Stomach smooth muscle (tissue), 2 donors: ENCODE data around the gene DENND2D.
"Not testable (repeated sequence)": the region's sequence is repeated elsewhere in the genome, so short reads cannot be mapped to it uniquely, and the experiment has no call there.

Experiments
- H3K27ac ChIP-seq: one replicate; pipeline ENCODE4 v1.7.0; 2013; ENCODE audit warnings: mild to moderate bottlenecking, low read length, inconsistent platforms
- H3K27me3 ChIP-seq, 2 donors: one replicate each; pipeline ENCODE4 v1.7.0; 2013; ENCODE audit warnings: low read length in 2 of 2; ENCODE audit not compliant: insufficient read depth in 2 of 2, control insufficient read depth in 1 of 2
- H3K36me3 ChIP-seq, 2 donors: one replicate each; pipeline ENCODE4 v1.7.0; 2013; ENCODE audit warnings: low read length in 2 of 2; ENCODE audit not compliant: control insufficient read depth in 2 of 2, insufficient read depth in 2 of 2
- H3K4me1 ChIP-seq: one replicate; pipeline ENCODE4 v1.7.0; 2013; ENCODE audit warnings: low read length; ENCODE audit not compliant: control insufficient read depth, insufficient read depth
- H3K4me3 ChIP-seq, 2 donors: one replicate each; pipeline ENCODE4 v1.7.0; 2013; ENCODE audit warnings: low read length in 2 of 2
- H3K9ac ChIP-seq, 2 donors: one replicate each; pipeline ENCODE4 v1.7.0; 2013; ENCODE audit warnings: low read length in 2 of 2, mild to moderate bottlenecking in 1 of 2
- H3K9me3 ChIP-seq, 2 donors: one replicate each; pipeline ENCODE4 v1.7.0; 2013; ENCODE audit warnings: low read length in 2 of 2; ENCODE audit not compliant: control insufficient read depth in 2 of 2
- donor health status: healthy.
- donor health status: Pancreatic carcinoma.

Gene DENND2D

DNA sequence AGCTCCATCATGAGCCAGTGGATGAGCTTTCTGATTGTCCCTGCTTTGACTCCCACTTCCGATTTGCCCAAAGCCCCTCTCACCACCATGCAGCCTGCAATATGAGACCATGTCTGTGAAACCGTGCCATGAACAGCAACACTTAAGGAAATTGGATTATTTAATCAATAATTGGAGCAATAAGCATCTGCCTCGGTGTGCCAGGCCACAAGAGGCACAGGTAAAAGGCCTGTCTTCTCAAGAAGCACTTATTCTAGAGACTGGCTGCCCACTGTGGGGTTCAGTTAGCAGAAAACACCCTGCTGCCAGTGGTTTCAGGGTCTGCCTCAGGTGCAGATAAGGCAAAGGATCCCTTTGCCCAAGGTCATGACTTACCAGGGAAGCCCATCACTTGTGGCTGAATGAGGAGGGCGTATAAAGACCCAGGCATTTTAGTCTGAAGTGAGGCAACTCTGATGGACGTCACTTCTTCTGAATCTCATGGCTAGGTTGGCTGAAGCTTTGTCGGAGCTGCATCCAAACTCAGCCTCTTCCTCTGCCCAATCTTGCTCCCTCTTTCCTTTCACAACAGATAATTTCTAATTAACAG is 19.9 kb upstream of the DENND2D start:
- Histone ChIP-seq H3K27me3 (peaks cover 0 to 3% of the 10 kb centered on the region in 2 donors), H3K36me3 (no peaks in the 10 kb centered on the region), H3K9me3 (no peaks in the 10 kb centered on the region), H3K27ac (no peak overlapping the region), H3K4me1 (no peaks in the 10 kb centered on the region), H3K4me3 (no peak overlapping the region), H3K9ac (no peak overlapping the region)

GRCh38 chr1:111219557-111220286 is 19.3 kb upstream of the DENND2D start:
- H3K9ac ChIP-seq = no peak overlapping the region
- no peaks in the 10 kb centered on the region for H3K4me1 ChIP-seq
- no peak overlapping the region for H3K4me3 ChIP-seq
- no peak overlapping the region for H3K27ac ChIP-seq
- no peaks in the 10 kb centered on the region for H3K9me3 ChIP-seq
- peaks cover 0 to 6% of the 10 kb centered on the region in 2 donors for H3K27me3 ChIP-seq
- no peaks in the 10 kb centered on the region for H3K36me3 ChIP-seq

- Histone ChIP-seq H3K27me3 (peaks cover 0 to 8% of the 10 kb centered on the region in 2 donors), H3K9ac (no peak overlapping the region), H3K36me3 (no peaks in the 10 kb centered on the region), H3K9me3 (no peaks in the 10 kb centered on the region), H3K27ac (no peak overlapping the region), H3K4me1 (no peaks in the 10 kb centered on the region), H3K4me3 (no peak overlapping the region)
Observed at GRCh38 chr1:111218701-111219556, 18.5 kb upstream of the DENND2D start.

GRCh38 chr1:111217183-111217910 is 16.9 kb upstream of the DENND2D start:
- H3K9me3 ChIP-seq = no peaks in the 10 kb centered on the region
- no peak overlapping the region for H3K27ac ChIP-seq
- H3K9ac ChIP-seq = no peak overlapping the region
- no peak overlapping the region for H3K4me3 ChIP-seq
- no peaks in the 10 kb centered on the region for H3K36me3 ChIP-seq
- peaks cover 0 to 8% of the 10 kb centered on the region in 2 donors for H3K27me3 ChIP-seq
- H3K4me1 ChIP-seq = no peaks in the 10 kb centered on the region

GRCh38 chr1:111216751-111217150 is 16.3 kb upstream of the DENND2D start:
- H3K36me3 ChIP-seq = no peaks in the 10 kb centered on the region
- H3K4me3 ChIP-seq = no peak overlapping the region
- H3K27me3 ChIP-seq = peaks cover 0 to 8% of the 10 kb centered on the region in 2 donors
- no peaks in the 10 kb centered on the region for H3K4me1 ChIP-seq
- H3K9ac ChIP-seq = no peak overlapping the region
- H3K27ac ChIP-seq = no peak overlapping the region
- H3K9me3 ChIP-seq = no peaks in the 10 kb centered on the region

- H3K36me3 ChIP-seq, H3K4me1 ChIP-seq, H3K9me3 ChIP-seq, H3K4me3 ChIP-seq, H3K27ac ChIP-seq, H3K9ac ChIP-seq, H3K27me3 ChIP-seq: not testable (repeated sequence)
Observed at GRCh38 chr1:111215285-111215684, 14.8 kb upstream of the DENND2D start.

- Histone ChIP-seq H3K27me3 (peaks cover 2 to 6% of the 10 kb centered on the region in 2 donors), H3K9me3 (no peaks in the 10 kb centered on the region), H3K9ac (no peak overlapping the region), H3K27ac (no peak overlapping the region), H3K4me1 (no peaks in the 10 kb centered on the region), H3K36me3 (no peaks in the 10 kb centered on the region), H3K4me3 (no peak overlapping the region)
Observed at GRCh38 chr1:111214884-111215283, 14.4 kb upstream of the DENND2D start.

- H3K4me1 ChIP-seq = no peaks in the 10 kb centered on the region
- H3K9ac ChIP-seq = no peak overlapping the region
Observed at GRCh38 chr1:111214074-111214801, 13.8 kb upstream of the DENND2D start.

DNA sequence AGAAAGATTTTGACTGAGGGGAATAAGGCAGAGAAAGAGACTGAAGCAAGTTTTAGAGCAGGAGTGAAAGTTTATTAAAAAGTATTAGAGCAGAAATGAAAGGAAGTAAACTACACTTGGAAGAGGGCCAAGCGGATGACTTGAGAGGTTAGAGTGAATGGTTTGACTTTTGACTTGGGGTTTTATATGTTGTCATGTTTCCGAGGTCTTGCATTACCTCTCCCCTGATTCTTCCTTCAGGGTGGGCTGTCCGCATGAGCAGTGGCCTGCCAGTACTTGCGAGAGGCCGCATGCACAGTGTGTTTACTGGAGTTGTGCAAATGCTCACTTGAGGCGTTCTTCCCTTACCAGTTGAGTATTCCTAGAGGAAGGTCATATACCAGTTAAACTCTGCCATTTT is 13.0 kb upstream of the DENND2D start:
- Histone ChIP-seq H3K4me3 (no peak overlapping the region), H3K9me3 (no peaks in the 10 kb centered on the region), H3K4me1 (no peaks in the 10 kb centered on the region), H3K9ac (no peak overlapping the region), H3K36me3 (no peaks in the 10 kb centered on the region), H3K27me3 (peaks cover 2 to 6% of the 10 kb centered on the region in 2 donors), H3K27ac (no peak overlapping the region)

More at GRCh38 chr1:111214074-111214801, 13.8 kb upstream of the DENND2D start:
- Histone ChIP-seq H3K27me3 (peaks cover 2 to 6% of the 10 kb centered on the region in 2 donors), H3K4me3 (no peak overlapping the region), H3K36me3 (no peaks in the 10 kb centered on the region), H3K9me3 (no peaks in the 10 kb centered on the region), H3K27ac (no peak overlapping the region)
